HFFc6 (cell line): ENCODE measurements around the gene DAPK1. TPM values are rescaled to one million over a fixed set of nuclear protein-coding genes. Genes with fewer than 3 reads are reported as not detected.

Source experiments
- DNase-seq: peaks from one replicate; pipeline ENCODE4 v3.0.0-alpha.2; 2018
- H3K27ac Mint-ChIP-seq: 2 replicates; pipeline ENCODE4 v1.8.0; 2020; ENCODE audit warnings: mild to moderate bottlenecking, mixed read lengths
- H3K27me3 Mint-ChIP-seq: 2 replicates; pipeline ENCODE4 v1.8.0; 2021; ENCODE audit warnings: mild to moderate bottlenecking, moderate library complexity, mixed read lengths; ENCODE audit not compliant: insufficient read depth
- H3K36me3 Mint-ChIP-seq: 2 replicates; pipeline ENCODE4 v1.8.0; 2021; ENCODE audit warnings: low read depth, mixed read lengths
- H3K4me1 Mint-ChIP-seq: 2 replicates; pipeline ENCODE4 v1.8.0; 2020; ENCODE audit warnings: low read depth, mixed read lengths
- H3K4me3 Mint-ChIP-seq: 2 replicates; pipeline ENCODE4 v1.8.0; 2020; ENCODE audit warnings: mild to moderate bottlenecking, moderate library complexity, mixed read lengths
- H3K9me3 Mint-ChIP-seq: 2 replicates; pipeline ENCODE4 v1.8.0; 2020; ENCODE audit warnings: mild to moderate bottlenecking, mixed read lengths
- total RNA-seq, 6 experiments: library from RNA; stranded (reverse); fragmentation: NEBNext Ultra II Directional; extraction: Animal tissue kit (Norgen Biotek cat#: 25700); gene quantifications; 2 replicates in 1 of 6; 3 replicates in 5 of 6; pipeline ENCODE4 v1.2.3, GENCODE V29; 2021
- TF ChIP-seq, protein P1 (sequence below): fragments of 200-600 bp; sonication (generic); IDR thresholded peaks from 2 replicates; pipeline ENCODE4 v1.5.0; 2021; ENCODE audit warnings: antibody characterized with exemption, mild to moderate bottlenecking

Gene DAPK1
- total RNA-seq, 6 experiments from 2014 or later: 0.06 to 0.36 (median 0.18) TPM

DNA sequence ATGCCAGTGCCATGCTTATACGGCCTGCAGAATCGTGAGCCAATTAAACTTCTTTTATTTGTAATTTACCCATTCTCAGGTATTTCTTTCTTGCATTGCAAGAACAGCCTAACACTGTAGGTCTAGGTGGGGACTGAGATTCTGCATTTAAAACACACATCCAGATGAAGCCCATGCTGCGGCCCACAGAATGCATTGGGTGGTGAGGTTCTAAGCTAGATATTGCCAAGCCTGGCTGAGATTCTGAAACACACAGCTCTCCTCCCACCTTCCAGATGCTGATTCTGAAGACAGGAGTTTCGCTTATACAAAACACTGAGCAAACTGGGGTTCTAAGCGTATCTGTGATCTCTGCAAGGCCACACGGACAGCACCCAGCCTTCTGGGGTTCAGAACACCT is 75.1 kb downstream of the DAPK1 start:
- no peak overlapping the region for H3K4me3 Mint-ChIP-seq
- TF ChIP-seq, protein P1, sequence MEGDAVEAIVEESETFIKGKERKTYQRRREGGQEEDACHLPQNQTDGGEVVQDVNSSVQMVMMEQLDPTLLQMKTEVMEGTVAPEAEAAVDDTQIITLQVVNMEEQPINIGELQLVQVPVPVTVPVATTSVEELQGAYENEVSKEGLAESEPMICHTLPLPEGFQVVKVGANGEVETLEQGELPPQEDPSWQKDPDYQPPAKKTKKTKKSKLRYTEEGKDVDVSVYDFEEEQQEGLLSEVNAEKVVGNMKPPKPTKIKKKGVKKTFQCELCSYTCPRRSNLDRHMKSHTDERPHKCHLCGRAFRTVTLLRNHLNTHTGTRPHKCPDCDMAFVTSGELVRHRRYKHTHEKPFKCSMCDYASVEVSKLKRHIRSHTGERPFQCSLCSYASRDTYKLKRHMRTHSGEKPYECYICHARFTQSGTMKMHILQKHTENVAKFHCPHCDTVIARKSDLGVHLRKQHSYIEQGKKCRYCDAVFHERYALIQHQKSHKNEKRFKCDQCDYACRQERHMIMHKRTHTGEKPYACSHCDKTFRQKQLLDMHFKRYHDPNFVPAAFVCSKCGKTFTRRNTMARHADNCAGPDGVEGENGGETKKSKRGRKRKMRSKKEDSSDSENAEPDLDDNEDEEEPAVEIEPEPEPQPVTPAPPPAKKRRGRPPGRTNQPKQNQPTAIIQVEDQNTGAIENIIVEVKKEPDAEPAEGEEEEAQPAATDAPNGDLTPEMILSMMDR: no peak
- no peaks in the 10 kb centered on the region for H3K4me1 Mint-ChIP-seq
- H3K27ac Mint-ChIP-seq: no peak overlapping the region
- 0 out of 2 replicates have a peak, but pooled peaks cover 3% of the 10 kb centered on the region for H3K9me3 Mint-ChIP-seq
- H3K36me3 Mint-ChIP-seq: no peaks in the 10 kb centered on the region
- no peak for DNase-seq
- peaks cover 6% of the 10 kb centered on the region; the same call in 1 of the 2 replicates for H3K27me3 Mint-ChIP-seq

- peaks cover 6% of the 10 kb centered on the region; the same call in 1 of the 2 replicates for H3K27me3 Mint-ChIP-seq
- H3K36me3 Mint-ChIP-seq: no peaks in the 10 kb centered on the region
- H3K4me1 Mint-ChIP-seq: no peaks in the 10 kb centered on the region
- no peak overlapping the region for H3K27ac Mint-ChIP-seq
- TF ChIP-seq, protein P1: no peak
- H3K9me3 Mint-ChIP-seq: 0 out of 2 replicates have a peak, but pooled peaks cover 3% of the 10 kb centered on the region
- no peak overlapping the region for H3K4me3 Mint-ChIP-seq
- DNase-seq: peak; percentile 30
These were observed 76.2 kb downstream of the DAPK1 start for GRCh38 chr9:87573841-87574342.

GRCh38 chr9:87577746-87578145 is 80.1 kb downstream of the DAPK1 start:
- Mint-ChIP-seq H3K4me3 (no peak overlapping the region), H3K27ac (no peak overlapping the region), H3K9me3 (0 out of 2 replicates have a peak, but pooled peaks cover 3% of the 10 kb centered on the region), H3K4me1 (no peaks in the 10 kb centered on the region), H3K27me3 (peaks cover 9% of the 10 kb centered on the region; the same call in 1 of the 2 replicates), H3K36me3 (no peaks in the 10 kb centered on the region)
- TF ChIP-seq, protein P1: no peak
- no peak for DNase-seq

DNA sequence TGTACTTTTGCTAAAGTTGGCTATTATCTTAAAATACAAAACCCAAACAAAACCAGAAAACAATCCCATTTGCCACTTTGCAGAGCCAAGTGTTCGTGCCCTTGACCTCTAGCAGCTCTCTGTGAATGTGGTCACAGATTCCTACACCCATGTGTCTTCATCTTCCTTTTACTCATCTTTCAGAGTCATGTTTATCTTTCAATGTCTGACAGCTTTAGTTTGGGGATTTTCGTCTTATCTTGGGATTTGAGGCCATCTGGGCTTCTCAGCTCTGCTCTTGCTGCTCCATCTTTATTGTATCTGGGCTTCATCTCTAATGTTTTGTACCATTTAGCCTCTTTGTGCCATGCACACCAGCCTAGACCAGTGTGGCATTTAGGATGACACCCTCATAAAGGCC is 81.0 kb downstream of the DAPK1 start:
- DNase-seq: no peak
- H3K27ac Mint-ChIP-seq: no peak overlapping the region
- TF ChIP-seq, protein P1: no peak
- no peaks in the 10 kb centered on the region for H3K36me3 Mint-ChIP-seq
- no peak overlapping the region for H3K4me3 Mint-ChIP-seq
- peaks cover 15% of the 10 kb centered on the region; the same call in 1 of the 2 replicates for H3K27me3 Mint-ChIP-seq
- H3K9me3 Mint-ChIP-seq: 0 out of 2 replicates have a peak, but pooled peaks cover 3% of the 10 kb centered on the region
- no peaks in the 10 kb centered on the region for H3K4me1 Mint-ChIP-seq

- TF ChIP-seq, protein P1: no peak
- Mint-ChIP-seq H3K9me3 (0 out of 2 replicates have a peak, but pooled peaks cover 3% of the 10 kb centered on the region), H3K27ac (no peak overlapping the region), H3K4me1 (no peaks in the 10 kb centered on the region), H3K27me3 (peaks cover 15% of the 10 kb centered on the region; the same call in 1 of the 2 replicates), H3K4me3 (no peak overlapping the region), H3K36me3 (no peaks in the 10 kb centered on the region)
- no peak for DNase-seq
These were observed 82.3 kb downstream of the DAPK1 start for GRCh38 chr9:87579781-87580541.
